Body of pancreas (tissue), 4 donors: ENCODE data around the gene PRKCSH.

Experiments
- POLR2A ChIP-seq, 3 donors: fragments of 450-650 bp; IDR thresholded peaks; one replicate each; pipeline ENCODE4 v1.6.1; 2016; ENCODE audit warnings: antibody characterized with exemption in 3 of 3, mild to moderate bottlenecking in 2 of 3
- TF ChIP-seq, protein P1 (sequence below), 7 experiments: fragments of 450-650 bp in 4 of 7; fragments of 200-600 bp in 3 of 7; sonication (generic) in 3 of 7; IDR thresholded peaks; one replicate each; pipeline ENCODE4 v1.5.1; 2016 to 2019; ENCODE audit warnings: antibody characterized with exemption in 7 of 7

DNA sequence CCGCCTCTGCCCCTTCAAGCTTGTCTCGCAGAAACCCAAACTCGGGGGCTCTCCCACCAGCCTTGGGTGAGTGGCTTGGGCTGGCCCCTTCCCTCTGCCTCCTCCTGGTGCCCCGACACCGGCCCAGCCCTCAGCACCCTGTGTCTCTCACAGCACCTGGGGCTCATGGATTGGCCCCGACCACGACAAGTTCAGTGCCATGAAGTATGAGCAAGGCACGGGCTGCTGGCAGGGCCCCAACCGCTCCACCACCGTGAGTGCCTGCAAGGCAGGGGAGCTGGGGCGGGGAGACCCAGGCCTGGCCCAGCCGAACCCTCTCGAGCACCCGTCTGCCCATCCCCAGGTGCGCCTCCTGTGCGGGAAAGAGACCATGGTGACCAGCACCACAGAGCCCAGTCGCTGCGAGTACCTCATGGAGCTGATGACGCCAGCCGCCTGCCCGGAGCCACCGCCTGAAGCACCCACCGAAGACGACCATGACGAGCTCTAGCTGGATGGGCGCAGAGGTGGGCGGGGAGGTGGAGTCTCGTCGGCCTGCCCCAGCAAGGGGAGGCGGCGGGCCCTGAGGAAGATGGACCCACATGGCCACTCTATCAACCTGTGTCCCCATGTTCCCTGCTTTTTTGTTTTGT, 13.6 kb downstream of the PRKCSH start:
- TF ChIP-seq POLR2A (IDR thresholded peaks at IDR 0.05): no peak
- TF ChIP-seq, protein P1, sequence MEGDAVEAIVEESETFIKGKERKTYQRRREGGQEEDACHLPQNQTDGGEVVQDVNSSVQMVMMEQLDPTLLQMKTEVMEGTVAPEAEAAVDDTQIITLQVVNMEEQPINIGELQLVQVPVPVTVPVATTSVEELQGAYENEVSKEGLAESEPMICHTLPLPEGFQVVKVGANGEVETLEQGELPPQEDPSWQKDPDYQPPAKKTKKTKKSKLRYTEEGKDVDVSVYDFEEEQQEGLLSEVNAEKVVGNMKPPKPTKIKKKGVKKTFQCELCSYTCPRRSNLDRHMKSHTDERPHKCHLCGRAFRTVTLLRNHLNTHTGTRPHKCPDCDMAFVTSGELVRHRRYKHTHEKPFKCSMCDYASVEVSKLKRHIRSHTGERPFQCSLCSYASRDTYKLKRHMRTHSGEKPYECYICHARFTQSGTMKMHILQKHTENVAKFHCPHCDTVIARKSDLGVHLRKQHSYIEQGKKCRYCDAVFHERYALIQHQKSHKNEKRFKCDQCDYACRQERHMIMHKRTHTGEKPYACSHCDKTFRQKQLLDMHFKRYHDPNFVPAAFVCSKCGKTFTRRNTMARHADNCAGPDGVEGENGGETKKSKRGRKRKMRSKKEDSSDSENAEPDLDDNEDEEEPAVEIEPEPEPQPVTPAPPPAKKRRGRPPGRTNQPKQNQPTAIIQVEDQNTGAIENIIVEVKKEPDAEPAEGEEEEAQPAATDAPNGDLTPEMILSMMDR (IDR thresholded peaks at IDR 0.05): no peak
